Lung (tissue), 12 donors: ENCODE results near the gene TENT5A. TPM values are rescaled to one million over a fixed set of nuclear protein-coding genes. Genes with fewer than 3 reads are reported as not detected.
"Not testable (repeated sequence)": the region's sequence is repeated elsewhere in the genome, so short reads cannot be mapped to it uniquely, and the experiment has no call there.

Experiments
- ATAC-seq: fragments of 200-7000 bp; cut with Tn5 transposase; one replicate; pipeline ENCODE4 v1.9.1; 2020; ENCODE audit warnings: moderate number of reproducible peaks; ENCODE audit not compliant: insufficient read depth, low FRiP score
- DNase-seq, 3 donors: peaks; one replicate each; pipeline ENCODE4 v3.0.0-alpha.2; 2013 to 2017
- H3K27ac ChIP-seq, 2 donors: one replicate each; pipeline ENCODE4 v1.5.1; 2013; ENCODE audit warnings: mild to moderate bottlenecking in 2 of 2, moderate library complexity in 2 of 2, control low read depth in 1 of 2, inconsistent platforms in 1 of 2, low read depth in 1 of 2, low read length in 1 of 2
- H3K27me3 ChIP-seq, 3 donors: one replicate each; pipeline ENCODE4 v1.5.1; 2013; ENCODE audit warnings: low read length in 2 of 3; ENCODE audit not compliant: control insufficient read depth in 3 of 3, insufficient read depth in 3 of 3
- H3K36me3 ChIP-seq, 4 donors: one replicate each; pipeline ENCODE4 v1.5.1; 2013; ENCODE audit warnings: low read length in 4 of 4, mild to moderate bottlenecking in 1 of 4, moderate library complexity in 1 of 4; ENCODE audit not compliant: control insufficient read depth in 4 of 4, insufficient read depth in 4 of 4
- H3K4me1 ChIP-seq, 5 donors: one replicate each; pipeline ENCODE4 v1.5.1; 2013; ENCODE audit warnings: low read length in 5 of 5, mild to moderate bottlenecking in 2 of 5, moderate library complexity in 1 of 5; ENCODE audit not compliant: control insufficient read depth in 5 of 5, insufficient read depth in 5 of 5
- H3K4me3 ChIP-seq: one replicate; pipeline ENCODE4 v1.5.1; 2013; ENCODE audit warnings: mild to moderate bottlenecking, control low read depth, moderate library complexity
- H3K9ac ChIP-seq, 2 donors: one replicate each; pipeline ENCODE4 v1.5.1; 2013; ENCODE audit warnings: low read length in 2 of 2, control low read depth in 1 of 2; ENCODE audit not compliant: insufficient read depth in 1 of 2
- H3K9me3 ChIP-seq, 4 donors: one replicate each; pipeline ENCODE4 v1.5.1; 2013; ENCODE audit warnings: low read length in 3 of 4, mild to moderate bottlenecking in 1 of 4, moderate library complexity in 1 of 4; ENCODE audit not compliant: control insufficient read depth in 4 of 4, insufficient read depth in 3 of 4
- CTCF ChIP-seq: IDR thresholded peaks from 2 replicates; pipeline ENCODE4 v1.5.1; 2012; ENCODE audit warnings: mild to moderate bottlenecking; ENCODE audit errors: control extremely low read depth, extremely low read depth
- WGBS, 2 donors: extraction: QIAGEN DNeasy Blood & Tissue Kit; methylation state at CpG; one replicate each; pipeline ENCODE4 v1.1.7; 2013; 5-methylcytosine and 5-hydroxymethylcytosine counted together
- polyA plus RNA-seq, 2 donors: library from polyadenylated mRNA; stranded (reverse); fragments of 200-250 nt; gene quantifications; one replicate each; pipeline ENCODE4 v1.2.1, GENCODE V29; 2013
- total RNA-seq, 2 donors: library from RNA; depleted of rRNA in 1 of 2; stranded (reverse); fragments of >200 nt in 1 of 2; gene quantifications; one replicate each; pipeline ENCODE4 v1.2.1, GENCODE V29; 2014 to 2021
- donor health status: control.
- donor health status: control.
- donor health status: Bipolar disorder and iron deficiency.
- donor health status: healthy.
- donor health status: DM: yes; HTN: yes; CAD: no.

Gene TENT5A
- total and polyA plus RNA-seq, 4 donors = 3.7 to 29.8 (median 9.1) TPM

- H3K27ac ChIP-seq = no peak overlapping the region
- 76 to 92% methylated on average over 2 of the region's 2 CpGs for WGBS, 2 donors
- no peaks in the 10 kb centered on the region for H3K36me3 ChIP-seq
- no peak for TF ChIP-seq CTCF
- H3K27me3 ChIP-seq = no peaks in the 10 kb centered on the region
- H3K4me1 ChIP-seq = no peaks in the 10 kb centered on the region
- no peak overlapping the region for H3K4me3 ChIP-seq
- DNase-seq (peak in 1 of 3 donors; percentile 40), ATAC-seq (no peak)
- no peak overlapping the region for H3K9ac ChIP-seq
- H3K9me3 ChIP-seq = no peaks in the 10 kb centered on the region
Measured at GRCh38 chr6:81785377-81785776, 32.9 kb upstream of the TENT5A start.

DNA sequence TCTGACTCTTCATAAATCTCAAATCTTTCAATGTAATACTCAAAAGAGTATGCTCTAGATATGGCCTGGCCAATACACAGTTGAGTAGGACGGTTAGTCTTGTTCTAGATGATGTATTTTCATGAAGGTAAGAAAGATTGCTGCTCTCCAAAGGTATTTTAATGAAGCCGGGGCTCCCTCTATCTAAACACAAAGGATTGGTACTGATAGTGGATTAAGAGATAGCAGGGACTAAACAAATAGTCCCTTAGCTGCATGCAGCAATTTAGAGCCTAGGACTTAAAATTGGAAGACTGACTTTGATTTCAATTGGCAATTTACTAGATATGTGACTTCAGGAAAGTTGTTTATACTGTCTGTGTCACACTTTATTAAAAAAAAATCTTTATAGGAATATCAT is 31.4 kb upstream of the TENT5A start:
- TF ChIP-seq CTCF = no peak
- Histone ChIP-seq H3K27ac (no peak overlapping the region), H3K36me3 (no peaks in the 10 kb centered on the region), H3K27me3 (no peaks in the 10 kb centered on the region), H3K4me3 (no peak overlapping the region), H3K4me1 (no peaks in the 10 kb centered on the region), H3K9ac (no peak overlapping the region), H3K9me3 (no peaks in the 10 kb centered on the region)
- ATAC-seq (no peak), DNase-seq (no peak)
- WGBS, 2 donors = 75 to 81% methylated on average over 2 of the region's 2 CpGs

GRCh38 chr6:81781624-81782023 is 29.1 kb upstream of the TENT5A start:
- Histone ChIP-seq H3K27ac (no peak overlapping the region), H3K36me3 (no peaks in the 10 kb centered on the region), H3K4me1 (peaks cover 0 to 1% (median 0%) of the 10 kb centered on the region in 5 donors), H3K9ac (no peak overlapping the region), H3K4me3 (no peak overlapping the region), H3K9me3 (no peaks in the 10 kb centered on the region), H3K27me3 (no peaks in the 10 kb centered on the region)
- DNase-seq = no peak
- WGBS, 2 donors = 94 to 96% methylated on average over 2 of the region's 2 CpGs
- ATAC-seq = no peak
- TF ChIP-seq CTCF = no peak

DNA sequence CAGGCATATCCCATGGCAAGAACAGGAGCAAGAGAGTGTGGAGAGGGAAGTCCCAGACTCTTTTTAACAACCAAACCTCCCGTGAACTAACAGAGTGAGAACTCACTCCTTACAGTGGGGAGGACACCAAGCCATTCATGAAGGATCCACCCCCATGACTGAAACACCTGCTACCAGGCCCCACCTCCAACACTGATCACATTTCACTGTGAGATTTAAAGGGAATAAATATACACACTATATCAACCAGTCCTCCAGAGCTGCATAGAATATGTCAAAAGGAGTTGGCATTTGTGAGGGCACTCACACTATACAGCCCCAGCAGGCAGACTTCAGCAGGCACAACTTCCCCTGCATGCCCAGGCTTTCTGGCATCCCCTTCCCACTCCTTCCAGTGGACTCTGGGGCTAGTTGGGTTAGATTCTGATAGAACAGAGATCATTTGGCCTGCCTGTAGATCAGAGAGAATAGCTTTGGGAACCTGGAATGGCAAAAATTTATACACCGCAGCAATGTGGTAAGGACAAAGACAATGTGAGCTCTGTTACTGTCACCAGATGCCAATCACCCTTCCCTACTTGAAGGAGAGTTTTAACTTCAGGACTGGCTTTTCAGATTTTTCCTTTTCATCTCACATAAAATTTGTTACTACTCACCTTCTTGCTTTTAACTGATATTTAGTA is 25.2 kb upstream of the TENT5A start:
- no peak for ATAC-seq
- no peak for DNase-seq
- 88 to 100% methylated on average over 2 of the region's 2 CpGs for WGBS, 2 donors
- Histone ChIP-seq H3K27ac (no peak overlapping the region), H3K9ac (no peak overlapping the region), H3K4me3 (no peak overlapping the region), H3K9me3 (no peaks in the 10 kb centered on the region), H3K27me3 (no peaks in the 10 kb centered on the region), H3K4me1 (peaks cover 0 to 2% (median 0%) of the 10 kb centered on the region in 5 donors), H3K36me3 (no peaks in the 10 kb centered on the region)
- TF ChIP-seq CTCF = no peak

GRCh38 chr6:81776219-81776618 is 23.7 kb upstream of the TENT5A start:
- not testable (repeated sequence) for DNase-seq, H3K27ac ChIP-seq, H3K36me3 ChIP-seq, H3K4me1 ChIP-seq, H3K27me3 ChIP-seq, H3K9me3 ChIP-seq, H3K4me3 ChIP-seq, H3K9ac ChIP-seq, ATAC-seq
- WGBS, 2 donors = 47% methylated on average over 4 of the region's 4 CpGs
